HEK293T (cell line): ENCODE data around the gene EPHA4.

Experiments used
- BHLHE40 ChIP-seq: fragments of 450-650 bp; IDR thresholded peaks from 2 replicates; pipeline ENCODE4 v1.6.1; 2016; ENCODE audit warnings: mild to moderate bottlenecking, moderate library complexity, borderline replicate concordance
- FOXA1 ChIP-seq: fragments of 450-650 bp; IDR thresholded peaks from 2 replicates; pipeline ENCODE4 v1.6.1; 2016; ENCODE audit warnings: mild to moderate bottlenecking
- FOXM1 ChIP-seq: fragments of 450-650 bp; IDR thresholded peaks from 2 replicates; pipeline ENCODE4 v1.6.1; 2017; ENCODE audit warnings: mild to moderate bottlenecking, borderline replicate concordance
- HDGF ChIP-seq: fragments of 450-650 bp; IDR thresholded peaks from 2 replicates; pipeline ENCODE4 v1.6.1; 2017; ENCODE audit warnings: antibody characterized with exemption, borderline replicate concordance
- PKNOX1 ChIP-seq: fragments of 450-650 bp; IDR thresholded peaks from 2 replicates; pipeline ENCODE4 v1.6.1; 2016
- SP1 ChIP-seq: fragments of 450-650 bp; IDR thresholded peaks from 2 replicates; pipeline ENCODE4 v1.6.1; 2017
- SUZ12 ChIP-seq: fragments of 450-650 bp; IDR thresholded peaks from 2 replicates; pipeline ENCODE4 v1.6.1; 2016; ENCODE audit warnings: mild to moderate bottlenecking

GRCh38 chr2:221390878-221391277 lies 181.2 kb downstream of the EPHA4 start:
- no peak for TF ChIP-seq FOXA1
- no peak for TF ChIP-seq HDGF
- no peak for TF ChIP-seq BHLHE40
- TF ChIP-seq SP1, result no peak
- no peak for TF ChIP-seq SUZ12
- no peak for TF ChIP-seq PKNOX1
- no peak for TF ChIP-seq FOXM1
